Left lobe of liver (tissue), 2 donors: ENCODE measurements around the gene ADGRV1. TPM values are rescaled to one million over a fixed set of nuclear protein-coding genes. Genes with fewer than 3 reads are reported as not detected.
"Not testable (repeated sequence)": the region's sequence is repeated elsewhere in the genome, so short reads cannot be mapped to it uniquely, and the experiment has no call there.

Source experiments
- ATAC-seq: fragments of 200-7000 bp; cut with Tn5 transposase; one replicate; pipeline ENCODE4 v1.9.1; 2020; ENCODE audit warnings: mild to moderate bottlenecking, moderate library complexity
- DNase-seq: peaks from one replicate; pipeline ENCODE4 v3.0.0-alpha.2; 2020; ENCODE audit warnings: low spot score
- total RNA-seq: library from RNA; stranded (reverse); gene quantifications from one replicate; pipeline ENCODE4 v1.2.1, GENCODE V29; 2021
- donor health status: DM: no; HTN: no; CAD: no; lungs with moderate emphysema.
- donor health status: DM: no; HTN: yes; CAD: no.

ADGRV1 gene
- total RNA-seq, 1 donor from 2014 or later = 9.3 TPM

DNA sequence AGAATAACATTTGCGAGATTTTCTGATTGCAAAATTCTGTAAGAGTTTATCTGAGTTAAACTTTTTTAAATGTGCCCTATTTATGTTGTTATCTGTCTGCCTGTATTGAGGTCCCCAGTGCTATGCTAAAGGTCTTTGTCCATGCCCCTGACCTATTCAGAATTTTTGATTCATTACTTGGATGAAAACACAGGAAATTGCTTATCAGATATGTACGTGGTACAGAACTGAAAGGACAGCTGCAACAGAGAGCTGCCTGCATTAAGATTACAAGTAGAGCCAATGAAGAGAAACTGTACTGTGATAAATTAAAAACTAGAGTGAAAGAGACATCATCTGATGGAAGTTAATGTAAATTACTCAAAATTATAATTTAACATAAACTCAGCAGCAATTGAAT lies 408.8 kb downstream of the ADGRV1 start:
- ATAC-seq (no peak), DNase-seq (no peak)

DNA sequence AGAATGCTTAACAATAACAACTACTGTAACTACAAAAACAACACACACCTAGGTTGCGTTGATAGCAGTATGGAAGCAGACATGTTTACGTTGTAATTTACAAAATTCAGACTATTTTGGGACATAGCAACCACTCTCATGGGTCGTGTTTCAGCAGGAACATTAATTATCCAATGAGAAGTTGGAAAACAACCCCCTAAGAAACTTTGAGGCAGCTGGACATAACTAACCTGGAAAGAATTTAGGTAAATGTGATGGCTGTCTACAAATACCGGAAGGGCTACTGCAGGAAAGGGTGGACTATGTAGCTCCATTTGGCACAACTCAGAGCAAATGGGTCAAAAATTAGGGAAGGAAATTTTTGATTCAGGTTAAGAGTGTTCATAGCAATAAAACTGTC lies 409.3 kb downstream of the ADGRV1 start:
- no peak for DNase-seq
- no peak for ATAC-seq

DNA sequence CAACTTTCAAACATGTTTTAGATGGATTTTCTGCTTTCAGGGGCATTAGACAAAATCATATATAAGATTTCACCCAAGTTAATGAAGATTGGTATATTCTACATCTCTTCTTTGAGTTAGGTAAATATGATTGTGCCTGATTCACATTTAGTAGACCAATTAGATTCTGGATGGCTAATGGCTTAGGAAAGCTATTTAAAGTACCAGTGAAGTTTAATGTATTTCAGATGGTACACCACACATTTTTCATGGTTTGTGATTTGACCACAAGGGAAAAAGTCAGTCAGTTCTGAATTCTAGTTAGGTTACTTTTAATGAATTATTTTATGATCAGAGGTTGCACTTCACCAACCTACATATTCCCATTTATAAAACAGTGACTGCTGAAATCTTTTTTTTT lies 409.7 kb downstream of the ADGRV1 start:
- DNase-seq = no peak
- no peak for ATAC-seq

DNA sequence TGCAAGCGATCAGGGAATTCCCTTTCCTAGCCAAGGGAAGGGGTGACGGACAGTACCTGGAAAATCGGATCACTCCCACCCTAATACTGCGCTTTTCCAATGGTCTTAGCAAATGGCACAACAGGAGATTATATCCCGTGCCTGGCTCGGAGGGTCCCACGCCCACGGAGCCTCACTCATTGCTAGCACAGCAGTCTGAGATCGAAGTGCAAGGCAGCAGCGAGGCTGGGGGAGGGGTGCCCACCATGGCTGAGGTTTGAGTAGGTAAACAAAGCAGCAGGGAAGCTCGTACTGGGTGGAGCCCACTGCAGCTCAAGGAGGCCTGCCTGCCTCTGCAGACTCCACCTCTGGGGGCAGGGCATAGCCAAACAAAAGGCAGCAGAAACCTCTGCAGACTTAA lies 411.3 kb downstream of the ADGRV1 start:
- not testable (repeated sequence) for DNase-seq, ATAC-seq

DNA sequence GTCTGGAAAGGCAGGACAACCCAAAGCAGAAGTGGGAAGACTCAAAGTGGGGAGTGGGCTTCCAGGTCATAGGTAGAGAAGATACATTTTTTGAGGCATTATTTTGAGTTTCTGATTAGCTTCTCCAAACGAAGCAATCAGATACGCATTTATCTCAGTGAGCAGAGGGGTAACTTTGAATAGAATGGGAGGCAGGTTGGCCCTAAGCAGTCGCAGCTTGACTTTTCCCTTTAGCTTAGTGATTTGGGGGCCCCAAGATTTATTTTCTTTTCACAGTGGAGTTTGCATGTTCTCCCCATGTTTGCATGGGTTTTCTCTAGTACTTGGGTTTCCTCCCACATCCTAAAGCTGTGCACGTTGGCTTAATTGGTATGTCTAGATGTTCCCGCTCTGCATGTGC lies 422.6 kb downstream of the ADGRV1 start:
- ATAC-seq (no peak), DNase-seq (no peak)

DNA sequence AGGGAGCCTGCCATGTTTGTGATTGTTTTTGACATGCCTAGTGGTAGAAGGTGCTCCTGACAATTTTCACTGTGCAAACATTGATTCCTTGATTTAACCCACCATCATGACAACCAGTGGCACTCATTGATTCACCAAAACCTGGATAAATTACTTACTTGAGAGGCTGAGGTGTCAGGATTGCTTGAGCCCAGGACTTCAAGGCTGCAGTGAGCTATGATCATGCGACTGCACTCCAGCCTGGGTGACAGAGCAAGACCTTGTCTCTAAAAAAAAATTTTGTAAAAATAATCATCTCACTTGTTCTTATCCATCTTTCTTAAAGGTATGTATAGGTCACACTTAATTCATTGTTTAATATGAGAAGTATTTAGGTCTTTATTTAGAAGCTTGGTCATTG lies 423.2 kb downstream of the ADGRV1 start:
- DNase-seq (no peak), ATAC-seq (no peak)

DNA sequence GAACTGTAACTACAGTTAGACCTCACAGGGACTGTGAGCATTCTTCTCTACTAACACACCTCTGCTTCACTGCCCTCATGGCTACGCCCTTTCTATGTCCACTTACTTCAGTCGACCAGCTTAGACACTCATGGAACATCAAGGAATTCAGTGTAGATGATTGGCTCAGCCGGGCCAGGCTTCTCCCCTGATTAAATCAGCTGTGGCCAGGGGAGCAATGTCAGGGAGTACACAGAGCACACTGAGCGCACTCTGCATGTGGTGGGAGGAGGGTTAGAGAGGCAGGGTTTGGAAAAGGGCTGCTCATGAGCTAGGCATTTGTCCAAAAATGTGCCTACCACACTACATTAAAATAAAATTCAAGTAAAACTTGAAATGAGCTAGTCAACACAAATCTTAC lies 424.0 kb downstream of the ADGRV1 start:
- DNase-seq (no peak), ATAC-seq (no peak)

DNA sequence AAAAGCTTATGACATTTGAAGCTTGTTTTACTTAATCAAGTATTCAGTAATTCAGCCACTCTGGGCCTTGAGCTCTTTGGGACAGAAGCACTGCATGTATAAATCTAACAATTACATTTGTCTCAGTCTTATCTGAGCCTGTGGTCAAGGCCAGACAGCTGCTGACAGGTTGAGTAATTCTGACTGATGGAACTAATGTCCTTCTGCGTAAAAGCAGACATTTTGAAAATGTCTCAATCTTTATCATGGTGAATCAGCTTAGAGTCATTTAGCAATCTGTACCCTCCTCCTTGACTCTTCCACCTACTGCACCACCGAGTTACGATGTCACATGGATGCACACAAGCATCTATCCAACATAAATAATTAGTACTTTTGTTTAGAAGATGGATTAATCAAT lies 424.6 kb downstream of the ADGRV1 start:
- ATAC-seq (no peak), DNase-seq (no peak)

DNA sequence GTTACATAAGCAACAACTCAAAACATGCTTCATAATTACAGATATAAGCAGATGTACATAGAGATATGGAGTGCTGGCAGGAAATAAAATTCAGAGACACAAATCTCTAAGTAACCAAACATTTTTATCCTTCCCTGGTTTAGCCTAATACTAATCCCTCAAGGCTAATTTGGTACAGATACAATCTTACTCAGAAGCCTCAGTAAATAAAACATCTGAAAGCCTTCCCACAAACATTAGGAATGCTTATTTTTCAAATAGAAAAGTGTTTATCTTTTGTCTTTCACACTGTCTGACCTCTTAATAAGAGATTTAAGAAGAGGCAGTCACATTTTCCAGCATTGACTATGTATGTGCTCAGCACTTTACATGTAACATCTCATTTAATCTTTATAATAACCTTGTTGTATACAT lies 425.1 kb downstream of the ADGRV1 start:
- DNase-seq = no peak
- ATAC-seq = no peak

DNA sequence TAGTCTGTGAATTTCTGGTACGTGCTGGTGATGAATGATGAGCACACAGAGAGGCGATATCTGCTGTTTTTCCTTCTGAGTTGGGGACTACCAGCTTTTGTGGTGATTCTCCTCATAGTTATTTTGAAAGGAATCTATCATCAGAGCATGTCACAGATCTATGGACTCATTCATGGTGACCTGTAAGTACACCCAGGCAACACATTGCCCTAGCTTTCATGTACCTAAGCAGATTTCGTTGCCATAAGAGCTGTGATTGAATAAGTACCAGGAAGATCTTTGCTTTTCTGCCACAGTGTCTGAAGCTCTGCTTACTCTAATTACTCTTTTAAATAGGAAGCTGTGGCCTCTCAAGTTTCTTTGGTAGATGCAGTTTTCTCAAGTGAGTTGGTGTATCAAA lies 426.7 kb downstream of the ADGRV1 start:
- DNase-seq (no peak), ATAC-seq (no peak)

DNA sequence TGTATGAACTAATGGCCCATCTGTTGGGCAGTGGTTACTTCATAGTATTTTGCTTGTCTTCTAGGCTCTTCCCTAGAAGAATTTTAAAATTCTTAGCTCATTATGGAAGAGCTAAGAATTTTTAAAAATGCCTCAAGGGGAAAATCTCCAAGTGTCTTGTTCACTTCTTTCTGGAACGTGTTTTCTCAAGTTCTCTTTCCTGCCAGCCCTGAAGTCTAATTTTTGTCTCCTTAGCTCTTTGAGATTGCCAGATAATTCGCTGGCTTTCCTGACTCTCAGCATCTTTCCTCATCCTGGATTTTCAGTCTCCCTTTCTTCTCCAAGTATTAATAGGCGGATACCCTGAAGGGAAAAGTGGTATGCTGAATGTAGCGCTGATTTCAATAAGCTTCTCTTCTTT lies 429.1 kb downstream of the ADGRV1 start:
- DNase-seq = no peak
- no peak for ATAC-seq

DNA sequence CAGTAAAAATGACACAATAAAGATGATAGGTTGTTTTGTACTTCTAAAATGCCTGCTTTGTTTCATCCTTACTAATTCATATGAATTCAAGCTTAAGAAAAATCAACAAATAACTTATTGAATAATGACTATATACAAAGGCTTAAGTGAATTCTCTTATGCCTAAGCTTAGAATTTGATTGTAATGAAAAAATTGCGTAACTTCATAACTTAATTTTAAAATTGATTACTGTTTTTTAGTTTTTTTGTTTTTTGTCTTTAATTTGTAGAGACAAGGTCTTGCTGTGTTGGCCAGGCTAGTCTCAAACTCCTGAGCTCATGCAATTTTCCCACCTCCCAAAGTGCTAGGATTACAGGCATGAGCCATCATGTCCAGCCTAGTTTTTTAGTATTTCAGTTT lies 432.6 kb downstream of the ADGRV1 start:
- ATAC-seq (no peak), DNase-seq (no peak)

DNA sequence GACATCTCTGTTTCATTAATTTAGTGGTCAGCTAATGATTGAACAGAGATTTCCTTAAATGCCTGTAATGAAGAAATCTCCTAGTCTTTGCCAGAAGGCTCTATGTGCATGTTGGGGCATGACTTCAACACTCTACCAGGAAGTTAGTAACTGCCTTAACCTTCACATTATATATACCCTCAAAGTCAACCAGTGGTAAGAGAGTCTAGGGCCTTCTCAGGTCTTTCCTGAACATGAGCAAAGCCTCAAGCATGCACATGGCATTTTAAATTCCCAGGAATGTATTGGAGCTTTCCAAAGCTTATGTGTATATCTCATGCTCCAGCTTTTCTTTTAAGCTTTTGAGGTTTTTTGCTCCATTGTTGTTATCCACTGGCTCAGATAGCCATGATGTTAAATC lies 436.2 kb downstream of the ADGRV1 start:
- DNase-seq = no peak
- no peak for ATAC-seq

DNA sequence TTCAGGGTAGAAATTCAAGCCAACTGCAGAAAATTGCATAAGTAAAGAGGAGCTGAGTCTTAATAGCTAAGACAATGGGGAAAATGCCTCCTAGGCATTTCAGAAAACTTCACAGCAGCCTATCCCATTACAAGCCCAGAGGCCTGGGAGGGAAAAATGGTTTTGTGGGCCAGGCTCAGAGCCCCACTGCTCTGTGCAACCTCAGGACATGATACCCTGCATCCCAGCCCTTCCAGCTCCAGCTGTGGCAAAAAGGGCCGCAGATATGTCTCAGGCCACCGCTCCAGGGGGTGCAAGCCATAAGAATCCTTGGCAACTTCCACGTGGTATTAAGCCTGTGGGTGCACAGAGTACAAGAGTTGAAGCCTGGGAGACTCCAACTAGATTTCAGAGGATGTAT lies 437.5 kb downstream of the ADGRV1 start:
- DNase-seq = no peak
- ATAC-seq = no peak

DNA sequence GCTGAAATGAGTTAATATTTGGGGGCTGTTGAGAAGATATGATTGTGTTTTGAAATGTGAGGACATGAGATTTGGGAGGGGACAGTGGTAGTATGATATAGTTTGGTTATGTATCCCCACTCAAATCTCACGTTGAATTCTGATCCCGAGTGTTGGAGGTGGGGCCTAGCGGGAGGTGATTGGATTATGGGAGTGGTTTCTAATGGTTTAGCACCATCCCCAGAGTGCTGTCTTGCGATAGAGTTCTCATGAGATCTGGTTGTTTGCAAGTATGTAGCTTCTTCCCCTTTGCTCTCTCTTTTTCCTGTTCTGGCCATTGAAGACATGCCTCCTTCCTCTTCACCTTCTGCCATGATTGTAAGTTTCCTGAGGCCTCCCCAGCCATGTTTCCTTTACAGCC lies 438.5 kb downstream of the ADGRV1 start:
- ATAC-seq = no peak

DNA sequence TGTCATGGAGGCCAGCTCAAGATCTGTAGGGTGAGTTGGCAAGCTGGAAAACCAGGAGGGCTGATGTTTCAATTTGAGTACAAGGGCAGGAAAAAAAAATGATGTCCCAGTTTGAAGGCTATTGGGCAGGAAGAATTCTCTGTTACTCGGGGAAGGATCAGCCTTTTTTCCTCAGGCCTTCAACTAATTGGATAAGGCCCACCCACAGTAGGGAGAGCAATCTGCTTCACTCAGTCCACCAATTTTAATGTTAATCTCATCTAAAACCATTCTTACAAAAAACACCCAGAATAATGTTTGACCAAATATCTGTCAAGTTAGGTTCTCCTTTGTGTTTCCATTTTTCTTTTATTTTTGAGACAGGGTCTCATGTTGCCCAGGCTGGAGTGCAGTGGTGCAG lies 442.1 kb downstream of the ADGRV1 start:
- ATAC-seq = no peak
- DNase-seq = no peak

More for the DNA sequence above, 438.5 kb downstream of the ADGRV1 start:
- DNase-seq = no peak

DNA sequence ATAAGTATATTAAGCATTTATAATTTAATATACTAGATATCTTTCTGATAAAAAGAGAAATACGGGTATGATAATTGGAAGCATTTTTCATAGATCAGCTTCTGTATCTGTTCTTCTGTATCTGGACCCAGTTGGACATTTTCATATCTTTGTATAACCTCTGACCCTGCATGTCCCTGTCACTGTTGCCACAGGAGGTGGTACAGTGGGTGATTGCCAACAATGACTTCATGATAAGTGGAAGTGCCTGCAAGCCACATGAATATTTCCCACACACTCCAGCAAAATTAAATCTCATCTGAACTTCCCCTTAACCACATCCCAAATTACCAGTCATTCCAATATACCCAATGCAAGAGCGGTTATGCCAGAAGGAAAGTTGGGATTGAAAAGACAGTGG lies 448.1 kb downstream of the ADGRV1 start:
- DNase-seq (peak; percentile 62), ATAC-seq (peak; percentile 88)

DNA sequence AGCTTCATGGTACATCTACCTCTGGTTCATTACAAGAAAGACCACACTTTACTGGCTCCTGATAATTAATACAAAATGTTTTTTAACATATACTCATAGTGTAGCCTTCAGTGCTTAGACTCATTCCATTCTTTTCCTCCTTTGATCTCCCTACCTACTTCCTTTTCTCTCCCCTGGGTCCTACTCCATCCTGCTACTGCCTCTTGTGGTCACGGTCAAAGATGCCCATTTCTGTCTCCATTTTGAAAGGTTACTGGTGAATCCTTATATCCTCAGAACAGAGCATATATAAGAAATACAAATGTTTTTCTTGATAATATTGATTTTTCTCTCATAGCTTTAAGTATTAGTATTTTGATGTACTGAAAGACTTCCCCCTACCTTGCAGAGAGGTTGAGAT lies 448.7 kb downstream of the ADGRV1 start:
- DNase-seq (no peak), ATAC-seq (peak; percentile 7)

DNA sequence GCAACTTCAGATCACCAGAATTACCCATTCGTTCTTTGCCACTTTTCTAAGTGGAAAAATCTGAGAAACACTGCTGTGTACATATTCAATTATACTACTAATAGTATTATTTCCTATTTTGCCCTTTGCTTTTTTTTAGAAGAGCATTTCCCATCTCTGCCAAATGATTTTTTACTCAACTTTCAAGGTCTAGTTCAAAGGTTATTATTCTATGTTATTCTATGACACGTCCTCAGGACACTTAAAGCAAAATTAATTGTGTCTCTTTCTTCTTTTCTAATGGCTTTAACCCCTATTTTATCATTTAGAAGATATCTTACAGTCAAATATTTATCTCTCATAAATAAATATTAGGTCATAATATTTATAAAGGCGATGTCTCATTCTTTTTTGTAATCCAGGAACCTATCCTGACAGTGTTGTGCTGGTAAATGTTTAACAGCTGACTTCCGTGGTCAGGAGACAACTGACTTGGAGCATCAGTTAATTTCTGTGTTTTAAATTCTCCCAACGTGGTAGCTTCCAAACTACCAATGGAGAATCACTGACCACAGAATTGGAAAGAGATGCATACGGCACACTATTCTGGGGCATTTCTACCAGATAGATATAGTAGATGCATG lies 449.3 kb downstream of the ADGRV1 start:
- ATAC-seq = peak; percentile 77

DNA sequence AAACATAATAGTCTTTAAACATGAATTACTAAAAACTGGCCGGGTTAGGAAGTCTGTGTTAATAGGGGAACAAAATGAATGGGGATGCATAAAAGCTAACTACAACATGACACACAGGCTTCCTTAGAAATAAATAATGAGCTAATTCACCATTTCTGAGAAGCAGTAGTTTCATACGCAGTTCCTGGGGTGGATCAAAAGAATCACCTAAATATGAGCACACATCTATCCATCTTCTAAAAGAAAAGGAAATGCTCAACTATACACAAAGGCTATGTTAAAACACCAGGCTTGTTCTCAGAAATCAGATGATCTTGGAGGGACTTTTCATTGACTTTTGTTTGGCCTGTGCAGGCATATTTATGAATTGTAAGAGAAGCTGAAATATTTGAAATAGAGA lies 451.5 kb downstream of the ADGRV1 start:
- no peak for DNase-seq
- ATAC-seq = no peak

More for the DNA sequence above, 449.3 kb downstream of the ADGRV1 start:
- no peak for DNase-seq

DNA sequence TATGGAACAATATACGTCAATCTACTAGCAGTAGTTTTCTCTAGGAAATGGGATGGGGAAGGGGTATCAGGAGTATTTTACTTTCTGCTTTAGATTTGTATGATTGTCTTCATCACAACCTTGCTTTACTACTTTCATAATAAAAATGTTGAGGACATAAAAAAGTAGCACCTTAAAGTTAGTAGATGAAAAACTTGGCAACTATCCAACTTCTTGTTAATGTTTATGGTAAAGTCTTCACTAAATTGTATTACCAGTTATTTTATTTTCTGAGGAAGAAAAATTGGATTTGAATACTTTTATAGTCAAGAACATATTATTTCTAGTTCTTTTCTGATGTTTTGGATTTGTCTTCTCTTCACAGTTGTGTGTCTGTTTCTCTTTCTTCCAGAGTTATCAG lies 452.4 kb downstream of the ADGRV1 start:
- DNase-seq = no peak
- no peak for ATAC-seq

DNA sequence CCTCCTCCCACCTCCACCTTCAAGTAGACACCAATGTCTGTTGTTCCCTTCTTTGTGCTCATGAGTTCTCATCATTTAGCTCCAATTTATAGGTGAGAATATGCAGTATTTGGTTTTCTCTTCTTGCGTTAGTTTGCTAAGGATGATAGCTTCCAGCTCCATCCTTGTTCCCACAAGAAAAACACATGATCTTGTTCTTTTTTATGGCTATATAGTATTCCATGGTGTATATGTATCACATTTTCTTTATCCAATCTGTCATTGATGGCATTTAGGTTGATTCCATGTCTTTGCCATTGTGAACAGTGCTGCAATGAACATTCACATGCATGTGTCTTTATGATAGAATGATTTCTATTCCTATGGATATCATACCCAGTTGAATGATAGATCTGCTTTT lies 454.3 kb downstream of the ADGRV1 start:
- not testable (repeated sequence) for DNase-seq, ATAC-seq

DNA sequence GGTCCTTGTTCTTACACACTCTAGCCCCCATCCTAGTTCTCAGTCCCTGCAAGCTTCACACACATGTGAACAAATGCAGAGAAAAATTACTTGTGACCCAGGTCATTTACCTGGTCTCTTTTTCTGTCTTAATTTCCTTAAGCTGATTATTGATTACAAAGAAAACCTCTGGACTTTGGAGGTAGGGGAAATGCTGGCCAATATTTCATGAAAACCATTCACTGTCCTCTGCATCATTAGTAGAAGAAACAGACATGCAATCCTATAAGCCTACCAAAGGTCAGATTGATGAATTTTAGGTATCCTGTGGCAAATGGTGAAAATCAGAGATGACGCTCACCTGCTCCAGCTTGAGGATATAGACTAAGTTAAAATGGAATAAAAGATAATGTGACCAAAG lies 457.7 kb downstream of the ADGRV1 start:
- DNase-seq (no peak), ATAC-seq (peak; percentile 44)
